ENCODE results near the gene GRAMD4. TPM values are rescaled to one million over a fixed set of nuclear protein-coding genes. Genes with fewer than 3 reads are reported as not detected.

The GRAMD4 gene
- total RNA-seq, 1 experiment from 2014 or later = 38.2 TPM

GRCh38 chr22:46727813-46728364, 107.7 kb downstream of the GRAMD4 start:
- no peaks in the 10 kb centered on the region; the same call in 1 of the 2 replicates for H4K20me1 ChIP-seq (ENCODE audit: insufficient read depth)
- TF ChIP-seq, protein P1, sequence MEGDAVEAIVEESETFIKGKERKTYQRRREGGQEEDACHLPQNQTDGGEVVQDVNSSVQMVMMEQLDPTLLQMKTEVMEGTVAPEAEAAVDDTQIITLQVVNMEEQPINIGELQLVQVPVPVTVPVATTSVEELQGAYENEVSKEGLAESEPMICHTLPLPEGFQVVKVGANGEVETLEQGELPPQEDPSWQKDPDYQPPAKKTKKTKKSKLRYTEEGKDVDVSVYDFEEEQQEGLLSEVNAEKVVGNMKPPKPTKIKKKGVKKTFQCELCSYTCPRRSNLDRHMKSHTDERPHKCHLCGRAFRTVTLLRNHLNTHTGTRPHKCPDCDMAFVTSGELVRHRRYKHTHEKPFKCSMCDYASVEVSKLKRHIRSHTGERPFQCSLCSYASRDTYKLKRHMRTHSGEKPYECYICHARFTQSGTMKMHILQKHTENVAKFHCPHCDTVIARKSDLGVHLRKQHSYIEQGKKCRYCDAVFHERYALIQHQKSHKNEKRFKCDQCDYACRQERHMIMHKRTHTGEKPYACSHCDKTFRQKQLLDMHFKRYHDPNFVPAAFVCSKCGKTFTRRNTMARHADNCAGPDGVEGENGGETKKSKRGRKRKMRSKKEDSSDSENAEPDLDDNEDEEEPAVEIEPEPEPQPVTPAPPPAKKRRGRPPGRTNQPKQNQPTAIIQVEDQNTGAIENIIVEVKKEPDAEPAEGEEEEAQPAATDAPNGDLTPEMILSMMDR (conservative IDR thresholded peaks at IDR 0.05) = no peak
- TF ChIP-seq EZH2 (IDR thresholded peaks at IDR 0.05; ENCODE audit: low read depth) = no peak
- H3K4me1 ChIP-seq (replicated peaks; ENCODE audit: insufficient read depth) = no peaks in the 10 kb centered on the region
- no peaks in the 10 kb centered on the region for H3K9me2 ChIP-seq (ENCODE audit: insufficient read depth)
- no peak overlapping the region for H2AFZ ChIP-seq
- ChIA-PET POLR2A (ENCODE audit: unreplicated experiment) (no interaction called here), CTCF (no interaction called here)
- H3K79me2 ChIP-seq (ENCODE audit: low read depth) = no peaks in the 10 kb centered on the region
- H3F3A ChIP-seq (ENCODE audit: insufficient read depth, low read depth) = peaks cover 6% of the 10 kb centered on the region
- H3K27me3 ChIP-seq (ENCODE audit: insufficient read depth, low read depth) = no peaks in the 10 kb centered on the region
- no peak for DNase-seq
- no peak overlapping the region for H3K4me3 ChIP-seq
- H3K36me3 ChIP-seq (ENCODE audit: low read depth) = no peaks in the 10 kb centered on the region
- intact Hi-C loops (cut with micrococcal nuclease; ENCODE audit: unreplicated experiment) = no loop called here
- H3K27ac ChIP-seq = no peak overlapping the region
- no TSS peak for BruUV-seq (replicated peaks)
- no peaks in the 10 kb centered on the region for H3K9me3 ChIP-seq (ENCODE audit: insufficient read depth, low read depth)
- H3K4me2 ChIP-seq = no peak overlapping the region

DNA sequence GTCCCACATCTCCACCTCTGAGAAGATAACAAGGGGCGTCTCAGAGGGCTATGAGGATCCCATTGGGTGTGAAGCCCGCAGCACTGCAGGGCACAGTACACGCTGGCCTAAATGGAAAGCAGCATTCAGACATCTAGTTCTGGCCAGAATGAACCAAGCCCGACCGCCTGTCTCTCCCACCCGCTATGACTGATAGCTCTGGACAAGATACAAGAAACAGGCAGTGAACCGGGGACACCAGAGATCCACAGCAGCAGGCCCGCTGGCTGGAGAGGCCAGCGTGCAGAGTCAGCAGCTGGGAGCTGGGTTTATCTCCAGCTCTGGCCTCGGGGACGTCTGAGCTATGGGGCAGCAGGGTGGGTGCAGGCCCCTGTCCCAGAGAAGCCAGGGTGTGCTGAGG, 108.3 kb downstream of the GRAMD4 start:
- Histone ChIP-seq H3K79me2 (ENCODE audit: low read depth) (no peaks in the 10 kb centered on the region), H3K4me2 (no peak overlapping the region), H3K27ac (no peak overlapping the region), H3F3A (ENCODE audit: insufficient read depth, low read depth) (peaks cover 6% of the 10 kb centered on the region), H3K27me3 (ENCODE audit: insufficient read depth, low read depth) (no peaks in the 10 kb centered on the region), H3K36me3 (ENCODE audit: low read depth) (no peaks in the 10 kb centered on the region), H2AFZ (no peak overlapping the region), H3K4me3 (no peak overlapping the region), H4K20me1 (ENCODE audit: insufficient read depth) (no peaks in the 10 kb centered on the region; the same call in 1 of the 2 replicates), H3K9me2 (ENCODE audit: insufficient read depth) (no peaks in the 10 kb centered on the region), H3K4me1 (replicated peaks; ENCODE audit: insufficient read depth) (no peaks in the 10 kb centered on the region), H3K9me3 (ENCODE audit: insufficient read depth, low read depth) (no peaks in the 10 kb centered on the region)
- intact Hi-C loops (cut with micrococcal nuclease; ENCODE audit: unreplicated experiment) = no loop called here
- BruUV-seq (replicated peaks) = no TSS peak
- POLR2A ChIA-PET (ENCODE audit: unreplicated experiment) = no interaction called here
- no peak for DNase-seq
- TF ChIP-seq EZH2 (IDR thresholded peaks at IDR 0.05; ENCODE audit: low read depth) = no peak
- TF ChIP-seq, protein P1 (conservative IDR thresholded peaks at IDR 0.05) = no peak
- CTCF ChIA-PET = interaction anchor here (0.6 kb wide), 1 partner anchor 731 kb away, joined by 6 read pairs; no protein-coding TSS in a partner anchor

Other genes starting within 250 kb of the GRAMD4 start
- gene CELSR1, start 82.8 kb upstream of the GRAMD4 start, total RNA-seq (2021) = 37.6 and 55.4 TPM in 2 replicates
- 24.9 and 25.9 TPM in 2 replicates for gene CERK, start 117.9 kb downstream of the GRAMD4 start, total RNA-seq (2021)
- 40.3 and 41.4 TPM in 2 replicates for gene TBC1D22A, start 142.3 kb downstream of the GRAMD4 start, total RNA-seq (2021)